Heart right ventricle (tissue), 16 donors: ENCODE data around the gene L3MBTL1. TPM values are rescaled to one million over a fixed set of nuclear protein-coding genes. Genes with fewer than 3 reads are reported as not detected.

Experiments
- ATAC-seq, 8 donors: fragments of 200-7000 bp; cut with Tn5 transposase; one replicate each; pipeline ENCODE4 v1.9.1; 2020; ENCODE audit warnings: mild to moderate bottlenecking in 8 of 8, moderate library complexity in 8 of 8, moderate number of reproducible peaks in 1 of 8
- DNase-seq, 2 donors: peaks; one replicate each; pipeline ENCODE4 v3.0.0-alpha.2; 2020
- H3K27ac ChIP-seq, 10 donors: fragments of 200-600 bp; sonication (generic) in 2 of 10; one replicate each; pipeline versions ENCODE4 v1.5.0 to v1.8.0; 2020 to 2022; ENCODE audit warnings: mild to moderate bottlenecking in 3 of 10
- H3K27me3 ChIP-seq, 7 donors: fragments of 200-600 bp; one replicate each; pipeline ENCODE4 v1.8.0; 2021 to 2022; ENCODE audit warnings: mild to moderate bottlenecking in 2 of 7
- H3K36me3 ChIP-seq, 9 donors: fragments of 200-600 bp; sonication (generic) in 1 of 9; one replicate each; pipeline versions ENCODE4 v1.5.0 to v1.8.0; 2020 to 2022; ENCODE audit warnings: mild to moderate bottlenecking in 2 of 9
- H3K4me1 ChIP-seq, 9 donors: fragments of 200-600 bp; sonication (generic) in 1 of 9; one replicate each; pipeline versions ENCODE4 v1.5.0 to v1.8.0; 2020 to 2022; ENCODE audit warnings: mild to moderate bottlenecking in 4 of 9
- H3K4me3 ChIP-seq, 10 donors: fragments of 200-600 bp; sonication (generic) in 2 of 10; one replicate each; pipeline versions ENCODE4 v1.5.0 to v1.8.0; 2020 to 2022; ENCODE audit warnings: mild to moderate bottlenecking in 7 of 10, moderate library complexity in 2 of 10
- H3K9me3 ChIP-seq, 11 donors: fragments of 200-600 bp in 10 of 11; sonication (generic) in 2 of 11; one replicate each; pipeline versions ENCODE4 v1.5.0 to v1.8.0; 2013 to 2022; ENCODE audit warnings: mild to moderate bottlenecking in 2 of 11, control low read depth in 1 of 11, moderate library complexity in 1 of 11
- CTCF ChIP-seq, 9 donors: fragments of 200-600 bp; sonication (generic) in 2 of 9; IDR thresholded peaks; one replicate each; pipeline versions ENCODE4 v1.5.0 to v1.8.0; 2021 to 2022; ENCODE audit warnings: antibody characterized with exemption in 9 of 9, mild to moderate bottlenecking in 5 of 9, moderate library complexity in 1 of 9
- WGBS, 2 donors: extraction: QIAGEN DNeasy Blood & Tissue Kit; methylation state at CpG; one replicate each; pipeline ENCODE4 v1.1.7; 2013; ENCODE audit warnings: inconsistent platforms in 1 of 2; 5-methylcytosine and 5-hydroxymethylcytosine counted together
- intact Hi-C, 10 donors: fragments of 100-400 bp; cut with DNase I; formaldehyde crosslinking; loops; one replicate each; pipeline versions ENCODE4 v1.11.1 to v1.14.2; 2022
- polyA plus RNA-seq, 2 donors: library from polyadenylated mRNA; stranded (reverse); fragments of 200-250 nt; gene quantifications; one replicate each; pipeline ENCODE4 v1.2.3, GENCODE V29; 2013
- total RNA-seq, 10 donors: library from RNA; stranded (reverse); fragmentation: NEBNext Ultra II Directional in 3 of 10; extraction: Animal tissue kit (Norgen Biotek cat#: 25700) in 3 of 10; gene quantifications; one replicate each; pipeline versions ENCODE4 v1.2.1 to v1.2.4, GENCODE V29; 2021 to 2023
- donor health status: Arrhythmogenic right ventricular cardiomyopathy.
- donor health status: ischemic (EF 13 %, LVEDD 7.1; RV severe dilation, severe dysfunction).
- donor health status: healthy with polysubstance abuse.
- donor health status: DM: no; HTN: yes; CAD: no.
- donor health status: DM: no; HTN: no; CAD: no.
- donor health status: ischemic (EF 25% LVEDD 6.9; RV normal size, moderate dysfunction).
- donor health status: ischemic (EF 25% LVEDD 5.7; RV mildly dilated, moderate dysfunction).
- donor health status: healthy.
- donor health status: DM: yes; HTN: yes; CAD: no.
- donor health status: Ischemic cardiomyopathy.
- donor health status: ischemic (EF 35%, LVEDD 5.7; RV mildly dilated, moderate dysfunction).
- donor health status: nonischemic (EF 11% LVEDD 7.7; RV severe dilation, severe dysfunction).
- donor health status: DM: yes; HTN: yes; CAD: no.
- donor health status: PGD.
- donor health status: ischemic (EF 29% LVEDD 5.4; RV normal size, mild dysfunction).
- donor health status: nonischemic (EF 23%, LVEDD 6.1; RV moderate dilation, normal function).

Gene L3MBTL1
- total and polyA plus RNA-seq, 12 donors: 1.2 to 9.0 (median 4.9) TPM

DNA sequence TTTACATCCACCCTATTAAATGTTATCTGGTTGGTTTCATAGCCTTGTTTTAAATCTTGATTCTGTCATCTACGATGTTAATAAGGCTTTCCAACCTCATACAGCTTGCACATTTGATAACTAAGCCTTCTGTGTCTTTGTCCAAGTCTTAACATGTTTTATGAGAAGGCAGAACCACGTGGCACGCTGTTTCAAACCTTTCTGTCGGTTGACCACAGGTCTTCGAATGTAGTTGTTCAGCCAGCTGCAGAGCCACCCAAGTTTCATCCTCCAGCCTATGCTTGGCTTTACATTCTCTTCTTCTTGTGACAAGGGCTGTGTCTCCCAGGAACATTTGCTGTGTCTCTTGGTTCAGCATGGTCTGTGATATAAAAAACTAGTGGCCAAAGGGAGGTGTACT, 35.6 kb downstream of the L3MBTL1 start:
- no peaks in the 10 kb centered on the region for H3K27me3 ChIP-seq
- WGBS, 2 donors: 91 to 93% methylated on average over 5 of the region's 5 CpGs
- H3K4me3 ChIP-seq: no peak overlapping the region
- ATAC-seq (no peak), DNase-seq (no peak)
- peaks cover 0 to 11% (median 0%) of the 10 kb centered on the region in 11 donors for H3K9me3 ChIP-seq
- no peak overlapping the region for H3K27ac ChIP-seq
- peaks cover 0 to 26% (median 0%) of the 10 kb centered on the region in 9 donors for H3K36me3 ChIP-seq
- intact Hi-C loops: loop anchor here in 2 of 10 donors (5.0 to 10.0 kb wide), 2 partner anchors 539 to 542 kb away; no protein-coding TSS in a partner anchor
- TF ChIP-seq CTCF (IDR thresholded peaks at IDR 0.05): no peak
- peaks cover 0 to 4% (median 0%) of the 10 kb centered on the region in 9 donors for H3K4me1 ChIP-seq

DNA sequence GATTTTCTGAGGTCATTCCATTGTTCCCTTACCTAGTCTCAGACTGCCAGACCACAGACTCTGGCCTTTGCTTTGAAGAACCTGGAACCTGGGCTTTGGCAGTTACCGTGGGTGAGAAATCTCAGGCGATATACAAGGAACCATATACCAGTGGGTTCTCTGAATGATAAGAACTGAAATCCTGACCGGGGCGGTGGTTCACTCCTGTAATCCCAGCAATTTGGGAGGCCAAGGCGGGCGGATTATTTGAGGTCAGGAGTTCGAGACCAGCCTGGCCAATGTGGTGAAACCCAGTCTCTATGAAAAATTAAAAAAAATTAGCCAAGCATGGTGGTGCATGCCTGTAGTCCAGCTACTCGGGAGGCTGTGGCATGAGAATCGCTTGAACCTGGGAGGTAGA, 37.0 kb downstream of the L3MBTL1 start:
- intact Hi-C loops: loop anchor here in 2 of 10 donors (5.0 to 10.0 kb wide), 2 partner anchors 538 to 540 kb away; no protein-coding TSS in a partner anchor
- no peaks in the 10 kb centered on the region for H3K4me1 ChIP-seq
- DNase-seq: no peak
- no peak for ATAC-seq
- peaks cover 0 to 11% (median 0%) of the 10 kb centered on the region in 11 donors for H3K9me3 ChIP-seq
- WGBS, 2 donors: 88 to 94% methylated on average over 9 of the region's 9 CpGs
- H3K27ac ChIP-seq: no peak overlapping the region
- no peak for TF ChIP-seq CTCF (IDR thresholded peaks at IDR 0.05)
- H3K27me3 ChIP-seq: no peaks in the 10 kb centered on the region
- H3K36me3 ChIP-seq: peaks cover 0 to 26% (median 0%) of the 10 kb centered on the region in 9 donors
- H3K4me3 ChIP-seq: no peak overlapping the region

DNA sequence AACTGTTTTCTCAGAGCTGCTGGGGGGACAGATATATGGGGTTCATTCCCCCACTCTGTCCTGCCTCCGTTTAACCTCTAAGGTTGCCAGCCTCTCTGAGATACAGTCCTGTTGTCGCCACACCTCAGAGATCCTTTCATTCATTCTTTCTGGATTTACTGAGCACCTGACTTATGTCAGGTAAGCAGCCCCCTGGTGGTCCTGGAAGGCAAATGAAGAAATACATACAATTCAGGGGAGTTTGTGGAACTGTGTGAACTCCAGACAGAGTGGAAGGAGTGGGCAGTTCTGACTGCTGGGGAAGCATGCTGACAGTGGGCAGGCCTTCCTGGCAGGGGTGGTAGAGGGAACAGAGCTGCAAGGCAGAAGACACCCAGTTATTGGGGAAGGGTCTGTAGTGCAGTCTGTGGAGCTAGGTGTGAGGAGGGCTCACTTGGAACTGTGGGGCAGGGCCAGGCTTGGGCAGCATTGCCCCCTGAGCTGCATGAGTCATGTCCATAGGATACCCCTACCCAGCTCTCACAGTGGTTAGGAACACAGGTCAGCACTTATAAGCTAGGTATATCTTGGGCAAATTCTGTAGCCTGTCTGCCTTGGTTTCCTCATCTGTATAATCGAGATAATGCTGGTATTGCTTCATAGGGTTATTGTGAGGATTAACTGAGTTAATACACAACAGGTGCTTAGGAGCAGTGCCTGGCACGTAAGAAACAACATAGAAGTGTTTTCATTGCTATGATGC, 38.5 kb downstream of the L3MBTL1 start:
- peaks cover 0 to 11% (median 0%) of the 10 kb centered on the region in 11 donors for H3K9me3 ChIP-seq
- DNase-seq (no peak), ATAC-seq (no peak)
- H3K4me1 ChIP-seq: no peaks in the 10 kb centered on the region
- no peak overlapping the region for H3K27ac ChIP-seq
- H3K27me3 ChIP-seq: no peaks in the 10 kb centered on the region
- H3K4me3 ChIP-seq: no peak overlapping the region
- no peak for TF ChIP-seq CTCF (IDR thresholded peaks at IDR 0.05)
- H3K36me3 ChIP-seq: peaks cover 0 to 12% (median 0%) of the 10 kb centered on the region in 9 donors
- 90 to 93% methylated on average over 4 of the region's 4 CpGs for WGBS, 2 donors
- intact Hi-C loops: loop anchor here in 1 of 10 donors (10.0 kb wide), 1 partner anchor 539 kb away; no protein-coding TSS in a partner anchor

GRCh38 chr20:43548273-43548880, 40.9 kb downstream of the L3MBTL1 start:
- Histone ChIP-seq H3K9me3 (peaks cover 0 to 11% (median 0%) of the 10 kb centered on the region in 11 donors), H3K27ac (no peak overlapping the region), H3K4me3 (no peak overlapping the region), H3K36me3 (peaks cover 0 to 2% (median 0%) of the 10 kb centered on the region in 9 donors), H3K27me3 (no peaks in the 10 kb centered on the region), H3K4me1 (no peaks in the 10 kb centered on the region)
- no peak for TF ChIP-seq CTCF (IDR thresholded peaks at IDR 0.05)
- no peak for DNase-seq
- intact Hi-C loops: loop anchor here in 1 of 10 donors (10.0 kb wide), 1 partner anchor 536 kb away; no protein-coding TSS in a partner anchor
- WGBS, 2 donors: 65 to 75% methylated on average over 5 of the region's 5 CpGs
- ATAC-seq: no peak
